ENCODE data around the gene FCN2. TPM values are rescaled to one million over a fixed set of nuclear protein-coding genes. Genes with fewer than 3 reads are reported as not detected.
A peak's percentile ranks its signal among the peaks of the same experiment; 100 is the strongest.

FCN2 gene
- total RNA-seq, 5 donors from 2014 or later (not counting 1 experiment from before 2014, with no cell fraction given), result not detected

- Histone ChIP-seq H3K9me3 (no peaks in the 10 kb centered on the region), H3K4me1 (ENCODE audit: control insufficient read depth in 1 of 2, extremely low read depth in 1 of 2, insufficient read depth in 2 of 2, low read length in 2 of 2) (no peaks in the 10 kb centered on the region), H3K36me3 (ENCODE audit: control insufficient read depth in 2 of 2, extremely low read depth in 1 of 2, insufficient read depth in 1 of 2, low read length in 1 of 2) (no peaks in the 10 kb centered on the region), H3K27me3 (replicated peaks in 1 of 2; ENCODE audit: control insufficient read depth in 2 of 2, extremely low read depth in 1 of 2, insufficient read depth in 2 of 2, low read length in 1 of 2) (peaks cover 0 to 19% of the 10 kb centered on the region in 2 experiments), H3K27ac (ENCODE audit: low read length) (no peak overlapping the region), H3K4me3 (ENCODE audit: control insufficient read depth in 1 of 2, extremely low read depth in 1 of 2, low read length in 1 of 2) (no peak overlapping the region)
- POLR2A ChIA-PET, result no interaction called here
- H3K27ac Mint-ChIP-seq, result no peak overlapping the region
- CTCF ChIA-PET, result no interaction called here
- ATAC-seq (replicated peaks in 1 of 4), result no peak
- no peak for DNase-seq
- H3K36me3 Mint-ChIP-seq, result no peaks in the 10 kb centered on the region
- no peaks in the 10 kb centered on the region for H3K9me3 Mint-ChIP-seq
- peaks cover 0 to 5% (median 0%) of the 10 kb centered on the region in 3 donors for H3K4me1 Mint-ChIP-seq
- 65% methylated on average over 8 of the region's 15 CpGs for WGBS (ENCODE audit: insufficient coverage)
- H3K4me3 Mint-ChIP-seq, result no peak overlapping the region
- H3K27me3 Mint-ChIP-seq, result peaks cover 11 to 12% of the 10 kb centered on the region in 2 donors
Observed at GRCh38 chr9:134928436-134929192, 48.0 kb downstream of the FCN2 start.

GRCh38 chr9:134929193-134930158, 48.9 kb downstream of the FCN2 start:
- H3K4me3 Mint-ChIP-seq, result no peak overlapping the region
- no peaks in the 10 kb centered on the region for H3K9me3 ChIP-seq
- peaks cover 0 to 23% of the 10 kb centered on the region in 2 experiments for H3K27me3 ChIP-seq (replicated peaks in 1 of 2; ENCODE audit: control insufficient read depth in 2 of 2, extremely low read depth in 1 of 2, insufficient read depth in 2 of 2, low read length in 1 of 2)
- H3K36me3 Mint-ChIP-seq, result no peaks in the 10 kb centered on the region
- no peak for ATAC-seq (replicated peaks in 1 of 4)
- H3K27me3 Mint-ChIP-seq, result peaks cover 11 to 12% of the 10 kb centered on the region in 2 donors
- no peak overlapping the region for H3K27ac ChIP-seq (ENCODE audit: low read length)
- no peaks in the 10 kb centered on the region for H3K9me3 Mint-ChIP-seq
- CTCF ChIA-PET, result no interaction called here
- no peaks in the 10 kb centered on the region for H3K4me1 ChIP-seq (ENCODE audit: control insufficient read depth in 1 of 2, extremely low read depth in 1 of 2, insufficient read depth in 2 of 2, low read length in 2 of 2)
- POLR2A ChIA-PET, result no interaction called here
- no peak overlapping the region for H3K27ac Mint-ChIP-seq
- H3K36me3 ChIP-seq (ENCODE audit: control insufficient read depth in 2 of 2, extremely low read depth in 1 of 2, insufficient read depth in 1 of 2, low read length in 1 of 2), result no peaks in the 10 kb centered on the region
- H3K4me3 ChIP-seq (ENCODE audit: control insufficient read depth in 1 of 2, extremely low read depth in 1 of 2, low read length in 1 of 2), result no peak overlapping the region
- peak in 2 of 35 experiments; percentile 3 to 47 for DNase-seq
- peaks cover 0 to 5% (median 0%) of the 10 kb centered on the region in 3 donors for H3K4me1 Mint-ChIP-seq
- WGBS (ENCODE audit: insufficient coverage), result 21% methylated on average over 9 of the region's 13 CpGs

GRCh38 chr9:134930398-134930797, 49.8 kb downstream of the FCN2 start:
- H3K36me3 ChIP-seq (ENCODE audit: control insufficient read depth in 2 of 2, extremely low read depth in 1 of 2, insufficient read depth in 1 of 2, low read length in 1 of 2), result no peaks in the 10 kb centered on the region
- H3K9me3 ChIP-seq, result no peaks in the 10 kb centered on the region
- no peak for ATAC-seq (replicated peaks in 1 of 4)
- Mint-ChIP-seq H3K27me3 (peaks cover 11 to 16% of the 10 kb centered on the region in 2 donors), H3K4me3 (no peak overlapping the region), H3K9me3 (no peaks in the 10 kb centered on the region), H3K4me1 (peaks cover 0 to 8% (median 0%) of the 10 kb centered on the region in 3 donors), H3K36me3 (no peaks in the 10 kb centered on the region), H3K27ac (no peak overlapping the region)
- H3K4me1 ChIP-seq (ENCODE audit: control insufficient read depth in 1 of 2, extremely low read depth in 1 of 2, insufficient read depth in 2 of 2, low read length in 2 of 2), result no peaks in the 10 kb centered on the region
- no peak overlapping the region for H3K4me3 ChIP-seq (ENCODE audit: control insufficient read depth in 1 of 2, extremely low read depth in 1 of 2, low read length in 1 of 2)
- no peak overlapping the region for H3K27ac ChIP-seq (ENCODE audit: low read length)
- CTCF ChIA-PET, result no interaction called here
- peaks cover 0 to 28% of the 10 kb centered on the region in 2 experiments for H3K27me3 ChIP-seq (replicated peaks in 1 of 2; ENCODE audit: control insufficient read depth in 2 of 2, extremely low read depth in 1 of 2, insufficient read depth in 2 of 2, low read length in 1 of 2)
- DNase-seq, result no peak
- POLR2A ChIA-PET, result no interaction called here
- no CpG with 5 or more reads among the region's 13 CpGs for WGBS (ENCODE audit: insufficient coverage)

GRCh38 chr9:134932171-134932570, 51.6 kb downstream of the FCN2 start:
- H3K27ac ChIP-seq (ENCODE audit: low read length), result no peak overlapping the region
- WGBS (ENCODE audit: insufficient coverage), result 87% methylated on average over 12 of the region's 12 CpGs
- H3K27ac Mint-ChIP-seq, result no peak overlapping the region
- no peak overlapping the region for H3K4me3 Mint-ChIP-seq
- no peaks in the 10 kb centered on the region for H3K9me3 Mint-ChIP-seq
- ATAC-seq (replicated peaks in 1 of 4) (no peak), DNase-seq (no peak)
- POLR2A ChIA-PET, result no interaction called here
- peaks cover 11 to 21% of the 10 kb centered on the region in 2 donors for H3K27me3 Mint-ChIP-seq
- H3K36me3 Mint-ChIP-seq, result no peaks in the 10 kb centered on the region
- H3K4me3 ChIP-seq (ENCODE audit: control insufficient read depth in 1 of 2, extremely low read depth in 1 of 2, low read length in 1 of 2), result no peak overlapping the region
- peaks cover 0 to 8% (median 0%) of the 10 kb centered on the region in 3 donors for H3K4me1 Mint-ChIP-seq
- H3K36me3 ChIP-seq (ENCODE audit: control insufficient read depth in 2 of 2, extremely low read depth in 1 of 2, insufficient read depth in 1 of 2, low read length in 1 of 2), result no peaks in the 10 kb centered on the region
- CTCF ChIA-PET, result no interaction called here
- peaks cover 0 to 32% of the 10 kb centered on the region in 2 experiments for H3K27me3 ChIP-seq (replicated peaks in 1 of 2; ENCODE audit: control insufficient read depth in 2 of 2, extremely low read depth in 1 of 2, insufficient read depth in 2 of 2, low read length in 1 of 2)
- no peaks in the 10 kb centered on the region for H3K9me3 ChIP-seq
- no peaks in the 10 kb centered on the region for H3K4me1 ChIP-seq (ENCODE audit: control insufficient read depth in 1 of 2, extremely low read depth in 1 of 2, insufficient read depth in 2 of 2, low read length in 2 of 2)

GRCh38 chr9:134932606-134933005, 52.0 kb downstream of the FCN2 start:
- Mint-ChIP-seq H3K27ac (no peak overlapping the region), H3K27me3 (peaks cover 11 to 23% of the 10 kb centered on the region in 2 donors), H3K9me3 (no peaks in the 10 kb centered on the region), H3K4me3 (no peak overlapping the region), H3K4me1 (peaks cover 0 to 8% (median 0%) of the 10 kb centered on the region in 3 donors), H3K36me3 (no peaks in the 10 kb centered on the region)
- ChIA-PET POLR2A (no interaction called here), CTCF (no interaction called here)
- no peak for ATAC-seq (replicated peaks in 1 of 4)
- no peak overlapping the region for H3K4me3 ChIP-seq (ENCODE audit: control insufficient read depth in 1 of 2, extremely low read depth in 1 of 2, low read length in 1 of 2)
- no peak for DNase-seq
- H3K36me3 ChIP-seq (ENCODE audit: control insufficient read depth in 2 of 2, extremely low read depth in 1 of 2, insufficient read depth in 1 of 2, low read length in 1 of 2), result no peaks in the 10 kb centered on the region
- H3K27ac ChIP-seq (ENCODE audit: low read length), result no peak overlapping the region
- peaks cover 0 to 35% of the 10 kb centered on the region in 2 experiments for H3K27me3 ChIP-seq (replicated peaks in 1 of 2; ENCODE audit: control insufficient read depth in 2 of 2, extremely low read depth in 1 of 2, insufficient read depth in 2 of 2, low read length in 1 of 2)
- H3K9me3 ChIP-seq, result no peaks in the 10 kb centered on the region
- 100% methylated on average over 2 of the region's 5 CpGs for WGBS (ENCODE audit: insufficient coverage)
- H3K4me1 ChIP-seq (ENCODE audit: control insufficient read depth in 1 of 2, extremely low read depth in 1 of 2, insufficient read depth in 2 of 2, low read length in 2 of 2), result no peaks in the 10 kb centered on the region

- H3K36me3 Mint-ChIP-seq, result no peaks in the 10 kb centered on the region
- WGBS (ENCODE audit: insufficient coverage), result 76% methylated on average over 9 of the region's 10 CpGs
- Histone ChIP-seq H3K27me3 (replicated peaks in 1 of 2; ENCODE audit: control insufficient read depth in 2 of 2, extremely low read depth in 1 of 2, insufficient read depth in 2 of 2, low read length in 1 of 2) (peaks cover 0 to 35% of the 10 kb centered on the region in 2 experiments), H3K4me3 (ENCODE audit: control insufficient read depth in 1 of 2, extremely low read depth in 1 of 2, low read length in 1 of 2) (no peak overlapping the region), H3K9me3 (no peaks in the 10 kb centered on the region), H3K4me1 (ENCODE audit: control insufficient read depth in 1 of 2, extremely low read depth in 1 of 2, insufficient read depth in 2 of 2, low read length in 2 of 2) (no peaks in the 10 kb centered on the region), H3K36me3 (ENCODE audit: control insufficient read depth in 2 of 2, extremely low read depth in 1 of 2, insufficient read depth in 1 of 2, low read length in 1 of 2) (no peaks in the 10 kb centered on the region), H3K27ac (ENCODE audit: low read length) (no peak overlapping the region)
- ChIA-PET CTCF (no interaction called here), POLR2A (no interaction called here)
- no peaks in the 10 kb centered on the region for H3K9me3 Mint-ChIP-seq
- ATAC-seq (replicated peaks in 1 of 4) (no peak), DNase-seq (no peak)
- H3K27ac Mint-ChIP-seq, result no peak overlapping the region
- peaks cover 11 to 23% of the 10 kb centered on the region in 2 donors for H3K27me3 Mint-ChIP-seq
- H3K4me3 Mint-ChIP-seq, result no peak overlapping the region
- peaks cover 0 to 8% (median 0%) of the 10 kb centered on the region in 3 donors for H3K4me1 Mint-ChIP-seq
Observed at GRCh38 chr9:134933076-134933659, 52.6 kb downstream of the FCN2 start.
